Spleen (tissue), 7 donors: Measurements from ENCODE around the gene ATF6.

Experiments
- POLR2A ChIP-seq, 3 donors: fragments of 450-650 bp; IDR thresholded peaks; one replicate each; pipeline ENCODE4 v1.5.1; 2017; ENCODE audit warnings: antibody characterized with exemption in 3 of 3, mild to moderate bottlenecking in 1 of 3
- TF ChIP-seq, protein P1 (sequence below), 11 experiments: fragments of 200-600 bp in 7 of 11; fragments of 450-650 bp in 4 of 11; sonication (generic) in 4 of 11; IDR thresholded peaks in 8 of 11; conservative IDR thresholded peaks in 3 of 11; 1 replicate in 7 of 11; 2 replicates in 4 of 11; pipeline versions ENCODE4 v1.4.0 to v1.8.0; 2016 to 2021; ENCODE audit warnings: antibody characterized with exemption in 11 of 11, inconsistent platforms in 4 of 11, mild to moderate bottlenecking in 1 of 11
- donor health status: DM: no; HTN: no; CAD: no; lungs with moderate emphysema.
- donor health status: DM: no; HTN: no; CAD: no.
- donor health status: DM: no; HTN: no; CAD: no.

DNA sequence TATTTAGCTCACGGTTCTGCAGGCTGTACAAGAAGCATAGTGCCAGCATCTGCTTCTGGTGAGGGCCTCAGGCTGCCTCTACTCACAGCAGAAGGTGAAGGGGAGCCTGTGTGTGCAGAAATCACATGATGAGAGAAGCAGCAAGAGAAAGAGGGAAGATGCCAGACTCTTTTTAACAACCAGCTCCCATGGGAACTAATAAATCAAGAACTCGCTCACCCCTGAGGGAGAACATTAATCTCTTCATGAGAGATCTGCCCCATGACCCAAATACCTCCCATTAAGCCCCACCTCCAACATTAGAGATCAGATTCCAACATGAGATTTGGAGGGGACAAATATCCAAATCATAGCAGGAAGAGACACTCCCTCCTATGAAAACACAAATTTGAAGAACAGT is 183.4 kb downstream of the ATF6 start:
- TF ChIP-seq, protein P1, sequence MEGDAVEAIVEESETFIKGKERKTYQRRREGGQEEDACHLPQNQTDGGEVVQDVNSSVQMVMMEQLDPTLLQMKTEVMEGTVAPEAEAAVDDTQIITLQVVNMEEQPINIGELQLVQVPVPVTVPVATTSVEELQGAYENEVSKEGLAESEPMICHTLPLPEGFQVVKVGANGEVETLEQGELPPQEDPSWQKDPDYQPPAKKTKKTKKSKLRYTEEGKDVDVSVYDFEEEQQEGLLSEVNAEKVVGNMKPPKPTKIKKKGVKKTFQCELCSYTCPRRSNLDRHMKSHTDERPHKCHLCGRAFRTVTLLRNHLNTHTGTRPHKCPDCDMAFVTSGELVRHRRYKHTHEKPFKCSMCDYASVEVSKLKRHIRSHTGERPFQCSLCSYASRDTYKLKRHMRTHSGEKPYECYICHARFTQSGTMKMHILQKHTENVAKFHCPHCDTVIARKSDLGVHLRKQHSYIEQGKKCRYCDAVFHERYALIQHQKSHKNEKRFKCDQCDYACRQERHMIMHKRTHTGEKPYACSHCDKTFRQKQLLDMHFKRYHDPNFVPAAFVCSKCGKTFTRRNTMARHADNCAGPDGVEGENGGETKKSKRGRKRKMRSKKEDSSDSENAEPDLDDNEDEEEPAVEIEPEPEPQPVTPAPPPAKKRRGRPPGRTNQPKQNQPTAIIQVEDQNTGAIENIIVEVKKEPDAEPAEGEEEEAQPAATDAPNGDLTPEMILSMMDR (IDR thresholded peaks at IDR 0.05 in 8 of 11, conservative IDR thresholded peaks at IDR 0.05 in 3 of 11), result no peak
- TF ChIP-seq POLR2A (IDR thresholded peaks at IDR 0.05), result no peak
